ENCODE data around the gene EHD4. TPM values are rescaled to one million over a fixed set of nuclear protein-coding genes. Genes with fewer than 3 reads are reported as not detected.

EHD4 gene
- total RNA-seq, 2 donors from 2014 or later = 30.3 to 40.0 TPM

DNA sequence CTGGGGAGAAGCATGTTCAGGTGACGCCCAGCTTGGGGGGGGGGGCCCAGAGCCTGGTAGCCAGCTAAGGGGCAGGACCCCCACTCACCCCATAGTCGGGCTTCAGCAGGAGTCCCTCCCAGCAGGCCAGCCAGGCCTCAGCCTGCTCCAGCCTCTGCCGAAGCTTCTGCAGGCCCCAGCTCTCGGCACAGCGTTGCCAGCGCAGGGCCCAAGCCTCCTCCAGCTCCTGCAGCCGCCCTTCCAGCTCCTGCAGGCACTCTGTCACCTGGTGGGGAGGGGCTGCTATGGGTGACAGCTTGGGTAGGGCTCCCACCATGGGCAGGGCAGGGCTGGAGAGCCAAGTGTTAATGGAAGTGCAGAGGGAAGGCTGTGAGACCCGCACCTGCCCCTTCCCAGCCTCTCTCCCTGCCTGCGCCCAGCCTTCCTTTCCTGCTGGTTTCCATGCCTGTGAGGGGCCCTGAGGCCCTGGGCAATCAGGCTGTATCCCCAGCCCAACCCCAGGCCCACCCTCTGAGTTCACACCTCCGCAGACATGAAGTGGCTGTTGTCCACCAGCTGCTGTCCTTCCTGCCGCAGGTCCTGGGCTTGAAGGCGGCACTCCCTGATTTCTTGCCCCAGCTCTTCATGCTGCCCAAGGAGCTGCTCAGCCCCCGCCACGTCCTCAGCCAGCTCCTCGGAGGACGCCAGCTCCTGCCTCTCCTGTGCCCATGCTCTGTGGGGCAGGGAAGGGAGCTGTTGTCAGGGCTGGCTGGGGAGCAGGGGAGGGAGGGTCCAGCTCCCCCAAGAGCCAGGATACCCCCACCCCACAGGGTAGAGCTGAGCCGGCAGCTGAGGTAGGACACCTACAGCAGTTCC is 119.4 kb downstream of the EHD4 start:
- H3K36me3 ChIP-seq = no peaks in the 10 kb centered on the region
- TF ChIP-seq, protein P1, sequence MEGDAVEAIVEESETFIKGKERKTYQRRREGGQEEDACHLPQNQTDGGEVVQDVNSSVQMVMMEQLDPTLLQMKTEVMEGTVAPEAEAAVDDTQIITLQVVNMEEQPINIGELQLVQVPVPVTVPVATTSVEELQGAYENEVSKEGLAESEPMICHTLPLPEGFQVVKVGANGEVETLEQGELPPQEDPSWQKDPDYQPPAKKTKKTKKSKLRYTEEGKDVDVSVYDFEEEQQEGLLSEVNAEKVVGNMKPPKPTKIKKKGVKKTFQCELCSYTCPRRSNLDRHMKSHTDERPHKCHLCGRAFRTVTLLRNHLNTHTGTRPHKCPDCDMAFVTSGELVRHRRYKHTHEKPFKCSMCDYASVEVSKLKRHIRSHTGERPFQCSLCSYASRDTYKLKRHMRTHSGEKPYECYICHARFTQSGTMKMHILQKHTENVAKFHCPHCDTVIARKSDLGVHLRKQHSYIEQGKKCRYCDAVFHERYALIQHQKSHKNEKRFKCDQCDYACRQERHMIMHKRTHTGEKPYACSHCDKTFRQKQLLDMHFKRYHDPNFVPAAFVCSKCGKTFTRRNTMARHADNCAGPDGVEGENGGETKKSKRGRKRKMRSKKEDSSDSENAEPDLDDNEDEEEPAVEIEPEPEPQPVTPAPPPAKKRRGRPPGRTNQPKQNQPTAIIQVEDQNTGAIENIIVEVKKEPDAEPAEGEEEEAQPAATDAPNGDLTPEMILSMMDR (IDR thresholded peaks at IDR 0.05) = no peak
- H3K9me3 ChIP-seq = no peaks in the 10 kb centered on the region
- no peak overlapping the region for H3K9ac ChIP-seq (ENCODE audit: low read depth in 2 of 2, low read length in 2 of 2)
- no peaks in the 10 kb centered on the region for H3K27me3 ChIP-seq
- DNase-seq = no peak
- no peaks in the 10 kb centered on the region for H3K4me1 ChIP-seq
- intact Hi-C loops (cut with DNase I) = no loop called here
- no peak overlapping the region for H3K4me3 ChIP-seq
- no peak overlapping the region for H3K27ac ChIP-seq

DNA sequence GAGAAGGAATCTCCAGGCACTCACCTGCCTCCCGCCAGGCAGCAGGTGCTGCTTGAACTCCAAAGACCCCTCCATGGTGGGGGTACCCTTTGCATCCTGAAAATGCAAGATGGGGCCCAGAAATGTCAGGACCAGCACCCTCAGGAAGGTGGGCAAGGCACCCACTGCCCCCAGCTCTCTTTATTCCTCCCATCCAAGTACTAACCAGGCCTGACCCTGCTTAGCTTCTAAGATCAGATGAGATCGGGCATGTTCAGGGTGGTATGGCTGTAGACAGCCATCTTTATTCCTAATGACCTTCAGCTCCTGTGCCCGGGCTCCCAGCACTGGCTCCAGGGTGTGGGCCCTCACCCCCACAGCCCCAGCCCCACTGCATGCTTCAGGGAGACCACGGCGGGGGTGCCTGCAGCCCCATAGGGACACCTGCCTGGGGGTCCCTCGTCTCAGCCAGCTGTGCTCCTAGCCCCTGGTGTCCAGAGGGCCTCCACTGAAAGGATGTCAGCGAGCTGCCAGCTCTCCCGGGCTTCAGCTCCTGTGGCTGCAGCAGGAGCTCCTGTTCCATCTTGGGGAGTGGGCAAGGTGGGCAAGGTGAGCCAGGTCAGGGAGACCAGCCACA is 120.5 kb downstream of the EHD4 start:
- H3K27me3 ChIP-seq = no peaks in the 10 kb centered on the region
- no peak for DNase-seq
- no peaks in the 10 kb centered on the region for H3K4me1 ChIP-seq

DNA sequence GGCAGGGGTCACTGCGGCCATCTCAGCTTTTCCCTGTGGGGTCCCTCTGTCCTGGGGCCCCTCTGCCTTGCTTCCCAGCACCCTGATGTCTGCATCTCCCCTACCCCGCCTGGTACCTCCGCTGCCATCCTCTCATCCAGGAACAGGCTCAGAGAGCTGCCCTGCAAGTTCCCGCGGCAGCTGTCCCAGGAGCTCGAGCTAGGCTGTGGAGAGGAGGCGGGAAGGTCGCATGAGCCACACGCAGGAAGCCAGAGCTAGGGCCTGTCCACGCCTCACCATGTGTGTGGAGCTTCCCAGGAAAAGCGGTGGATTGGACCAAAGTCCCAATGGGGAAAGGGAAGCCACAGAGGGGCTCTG is 121.2 kb downstream of the EHD4 start:
- TF ChIP-seq, protein P1 (IDR thresholded peaks at IDR 0.05) = no peak
- DNase-seq = no peak
- intact Hi-C loops (cut with DNase I) = no loop called here
- H3K4me3 ChIP-seq = no peak overlapping the region
- peaks cover 7% of the 10 kb centered on the region for H3K36me3 ChIP-seq
- no peak overlapping the region for H3K9ac ChIP-seq (ENCODE audit: low read depth in 2 of 2, low read length in 2 of 2)
- no peaks in the 10 kb centered on the region for H3K27me3 ChIP-seq
- no peaks in the 10 kb centered on the region for H3K9me3 ChIP-seq
- H3K27ac ChIP-seq = no peak overlapping the region
- H3K4me1 ChIP-seq = no peaks in the 10 kb centered on the region

More for the DNA sequence above, 120.5 kb downstream of the EHD4 start:
- Histone ChIP-seq H3K36me3 (peaks cover 3% of the 10 kb centered on the region), H3K4me3 (no peak overlapping the region), H3K9ac (ENCODE audit: low read depth in 2 of 2, low read length in 2 of 2) (no peak overlapping the region), H3K9me3 (no peaks in the 10 kb centered on the region), H3K27ac (no peak overlapping the region)
- intact Hi-C loops (cut with DNase I) = no loop called here
- TF ChIP-seq, protein P1 (IDR thresholded peaks at IDR 0.05) = no peak

DNA sequence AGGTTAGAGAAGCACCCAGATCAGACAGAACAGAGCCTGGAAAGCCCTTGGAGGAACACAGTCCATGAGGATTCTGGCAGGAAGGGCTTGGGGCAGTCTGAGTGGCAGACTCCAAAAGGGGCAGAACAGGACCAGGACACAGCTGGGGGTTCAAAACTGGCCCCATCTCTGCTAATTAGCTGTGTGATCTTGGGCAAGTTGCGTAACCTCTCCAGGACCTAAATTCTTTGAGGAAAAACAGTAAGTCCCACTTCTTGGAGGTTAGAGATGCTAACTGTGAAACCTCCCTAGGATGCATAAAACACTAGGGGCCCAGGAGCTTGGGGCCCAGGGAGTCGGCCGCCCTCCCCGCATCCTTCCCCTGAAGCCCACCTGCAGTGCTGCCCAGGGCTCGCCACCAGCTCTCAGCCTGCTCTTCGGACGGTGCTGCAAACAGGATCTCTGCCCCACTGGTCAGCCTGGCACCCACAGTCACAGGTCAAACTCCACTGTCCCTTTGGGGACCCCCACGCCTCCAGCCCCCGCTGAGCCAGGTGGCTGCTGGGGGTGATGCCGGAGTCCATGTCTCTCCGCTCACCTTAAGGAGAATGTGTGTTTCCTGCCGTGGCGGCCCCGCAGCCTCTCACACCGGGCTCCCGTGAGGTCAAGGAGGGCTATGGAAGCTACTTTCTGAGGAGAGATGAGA is 121.7 kb downstream of the EHD4 start:
- DNase-seq = no peak
- Histone ChIP-seq H3K9me3 (no peaks in the 10 kb centered on the region), H3K4me3 (no peak overlapping the region), H3K36me3 (peaks cover 7% of the 10 kb centered on the region), H3K27me3 (no peaks in the 10 kb centered on the region), H3K27ac (no peak overlapping the region), H3K9ac (ENCODE audit: low read depth in 2 of 2, low read length in 2 of 2) (no peak overlapping the region), H3K4me1 (no peaks in the 10 kb centered on the region)
- TF ChIP-seq, protein P1 (IDR thresholded peaks at IDR 0.05) = no peak
- intact Hi-C loops (cut with DNase I) = no loop called here

DNA sequence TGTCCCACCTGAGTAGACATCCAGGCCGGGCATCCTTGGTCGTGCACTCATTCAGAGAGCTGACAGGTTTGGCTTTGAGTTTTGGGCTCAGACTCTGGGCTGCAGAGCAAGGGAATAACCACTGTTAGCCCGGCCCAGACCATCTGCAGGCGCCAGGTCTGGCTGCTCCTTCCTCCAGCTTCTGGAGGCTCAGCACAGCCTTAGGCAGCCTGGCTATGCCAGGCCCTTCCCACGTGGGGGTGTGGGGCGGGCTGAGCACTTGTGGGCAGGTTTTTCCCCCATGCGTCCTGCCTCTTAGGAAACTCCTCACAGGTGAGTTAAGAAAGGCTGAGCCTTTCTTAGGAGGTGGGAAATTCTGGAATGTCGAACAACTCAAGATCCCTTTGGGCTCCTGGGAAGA is 122.5 kb downstream of the EHD4 start:
- Histone ChIP-seq H3K4me3 (no peak overlapping the region), H3K36me3 (peaks cover 7% of the 10 kb centered on the region), H3K4me1 (no peaks in the 10 kb centered on the region), H3K9me3 (no peaks in the 10 kb centered on the region), H3K27me3 (no peaks in the 10 kb centered on the region), H3K9ac (ENCODE audit: low read depth in 2 of 2, low read length in 2 of 2) (no peak overlapping the region), H3K27ac (no peak overlapping the region)
- no peak for DNase-seq
- TF ChIP-seq, protein P1 (IDR thresholded peaks at IDR 0.05) = no peak
- intact Hi-C loops (cut with DNase I) = no loop called here
